Lung (tissue), 12 donors: ENCODE data around the gene ARL13A. TPM values are rescaled to one million over a fixed set of nuclear protein-coding genes. Genes with fewer than 3 reads are reported as not detected.
A peak's percentile ranks its signal among the peaks of the same experiment; 100 is the strongest.

ENCODE experiments used
- ATAC-seq: fragments of 200-7000 bp; cut with Tn5 transposase; one replicate; pipeline ENCODE4 v1.9.1; 2020; ENCODE audit warnings: moderate number of reproducible peaks; ENCODE audit not compliant: insufficient read depth, low FRiP score
- DNase-seq, 3 donors: peaks; one replicate each; pipeline ENCODE4 v3.0.0-alpha.2; 2013 to 2017
- H3K27ac ChIP-seq, 2 donors: one replicate each; pipeline ENCODE4 v1.5.1; 2013; ENCODE audit warnings: mild to moderate bottlenecking in 2 of 2, moderate library complexity in 2 of 2, control low read depth in 1 of 2, inconsistent platforms in 1 of 2, low read depth in 1 of 2, low read length in 1 of 2
- H3K27me3 ChIP-seq, 3 donors: one replicate each; pipeline ENCODE4 v1.5.1; 2013; ENCODE audit warnings: low read length in 2 of 3; ENCODE audit not compliant: control insufficient read depth in 3 of 3, insufficient read depth in 3 of 3
- H3K36me3 ChIP-seq, 4 donors: one replicate each; pipeline ENCODE4 v1.5.1; 2013; ENCODE audit warnings: low read length in 4 of 4, mild to moderate bottlenecking in 1 of 4, moderate library complexity in 1 of 4; ENCODE audit not compliant: control insufficient read depth in 4 of 4, insufficient read depth in 4 of 4
- H3K4me1 ChIP-seq, 5 donors: one replicate each; pipeline ENCODE4 v1.5.1; 2013; ENCODE audit warnings: low read length in 5 of 5, mild to moderate bottlenecking in 2 of 5, moderate library complexity in 1 of 5; ENCODE audit not compliant: control insufficient read depth in 5 of 5, insufficient read depth in 5 of 5
- H3K4me3 ChIP-seq: one replicate; pipeline ENCODE4 v1.5.1; 2013; ENCODE audit warnings: mild to moderate bottlenecking, control low read depth, moderate library complexity
- H3K9ac ChIP-seq, 2 donors: one replicate each; pipeline ENCODE4 v1.5.1; 2013; ENCODE audit warnings: low read length in 2 of 2, control low read depth in 1 of 2; ENCODE audit not compliant: insufficient read depth in 1 of 2
- H3K9me3 ChIP-seq, 4 donors: one replicate each; pipeline ENCODE4 v1.5.1; 2013; ENCODE audit warnings: low read length in 3 of 4, mild to moderate bottlenecking in 1 of 4, moderate library complexity in 1 of 4; ENCODE audit not compliant: control insufficient read depth in 4 of 4, insufficient read depth in 3 of 4
- CTCF ChIP-seq: IDR thresholded peaks from 2 replicates; pipeline ENCODE4 v1.5.1; 2012; ENCODE audit warnings: mild to moderate bottlenecking; ENCODE audit errors: control extremely low read depth, extremely low read depth
- WGBS, 2 donors: extraction: QIAGEN DNeasy Blood & Tissue Kit; methylation state at CpG; one replicate each; pipeline ENCODE4 v1.1.7; 2013; 5-methylcytosine and 5-hydroxymethylcytosine counted together
- polyA plus RNA-seq, 2 donors: library from polyadenylated mRNA; stranded (reverse); fragments of 200-250 nt; gene quantifications; one replicate each; pipeline ENCODE4 v1.2.1, GENCODE V29; 2013
- total RNA-seq, 2 donors: library from RNA; depleted of rRNA in 1 of 2; stranded (reverse); fragments of >200 nt in 1 of 2; gene quantifications; one replicate each; pipeline ENCODE4 v1.2.1, GENCODE V29; 2014 to 2021
- donor health status: control.
- donor health status: control.
- donor health status: Bipolar disorder and iron deficiency.
- donor health status: healthy.
- donor health status: DM: yes; HTN: yes; CAD: no.

The ARL13A gene
- total and polyA plus RNA-seq, 4 donors = not detected

GRCh38 chrX:100990139-100990538 lies 20.6 kb downstream of the ARL13A start:
- Histone ChIP-seq H3K9me3 (no peaks in the 10 kb centered on the region), H3K36me3 (no peaks in the 10 kb centered on the region), H3K4me3 (no peak overlapping the region), H3K27ac (no peak overlapping the region), H3K9ac (no peak overlapping the region), H3K4me1 (no peaks in the 10 kb centered on the region), H3K27me3 (peaks cover 0 to 2% (median 0%) of the 10 kb centered on the region in 3 donors)
- ATAC-seq (no peak), DNase-seq (no peak)
- WGBS, 2 donors = 65 to 77% methylated on average over 2 of the region's 2 CpGs
- TF ChIP-seq CTCF = no peak

- H3K27ac ChIP-seq = peak overlapping the region in 1 of 2 donors; percentile 33
- H3K27me3 ChIP-seq = peaks cover 0 to under 1% (median 0%) of the 10 kb centered on the region in 3 donors
- H3K4me3 ChIP-seq = no peak overlapping the region
- 69 to 79% methylated on average over 5 of the region's 5 CpGs for WGBS, 2 donors
- no peak overlapping the region for H3K9ac ChIP-seq
- H3K36me3 ChIP-seq = no peaks in the 10 kb centered on the region
- H3K4me1 ChIP-seq = no peaks in the 10 kb centered on the region
- H3K9me3 ChIP-seq = no peaks in the 10 kb centered on the region
- no peak for DNase-seq
- no peak for TF ChIP-seq CTCF
- peak; percentile 56 for ATAC-seq
Observed at GRCh38 chrX:100994352-100995281, 25.1 kb downstream of the ARL13A start.

GRCh38 chrX:100995469-100995868 lies 26.0 kb downstream of the ARL13A start:
- Histone ChIP-seq H3K4me1 (no peaks in the 10 kb centered on the region), H3K9me3 (no peaks in the 10 kb centered on the region), H3K9ac (no peak overlapping the region), H3K27me3 (peaks cover 0 to 3% (median 0%) of the 10 kb centered on the region in 3 donors), H3K27ac (no peak overlapping the region), H3K36me3 (no peaks in the 10 kb centered on the region), H3K4me3 (no peak overlapping the region)
- DNase-seq (no peak), ATAC-seq (no peak)
- no peak for TF ChIP-seq CTCF
- WGBS, 2 donors = 81 to 96% methylated on average over 5 of the region's 5 CpGs
